Measurements from ENCODE around the gene GALNT2.

The GALNT2 gene

DNA sequence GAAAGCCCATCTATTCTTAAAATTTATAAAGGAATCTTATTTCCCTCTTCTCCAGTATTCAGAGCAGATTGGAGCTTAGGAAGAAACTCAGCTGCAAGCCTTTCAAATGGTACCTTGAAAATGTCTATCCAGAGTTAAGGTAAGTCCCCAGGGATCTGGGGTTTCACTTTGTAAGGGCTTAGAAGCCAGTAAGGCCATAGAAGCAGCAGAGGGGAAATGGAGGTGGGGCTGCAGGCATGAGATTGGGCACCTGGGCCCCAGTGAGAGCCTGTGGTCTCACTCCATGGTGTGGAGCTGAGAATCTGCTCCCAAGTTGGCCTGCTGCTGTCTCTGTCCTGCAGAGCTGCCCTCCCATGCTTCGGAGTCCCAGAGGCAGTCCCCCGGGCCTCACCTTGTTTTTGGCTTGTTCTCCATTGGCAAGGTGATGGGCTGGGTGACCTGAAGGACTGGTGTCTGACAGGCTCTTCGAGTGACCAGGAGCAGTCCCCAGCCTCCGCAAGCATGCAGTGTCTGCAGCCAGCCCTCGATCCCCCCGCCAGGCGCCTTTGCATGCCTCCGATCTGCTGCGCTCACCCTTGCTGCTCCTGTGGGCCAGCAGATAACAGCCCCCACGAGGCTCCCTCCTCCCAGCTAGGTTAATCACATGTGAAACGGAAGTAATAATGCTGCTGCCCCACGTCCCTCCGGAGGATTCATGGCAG, 196.0 kb downstream of the GALNT2 start:
- Histone ChIP-seq H3K4me3 (ENCODE audit: low read length in 2 of 2) (no peak overlapping the region), H3K9ac (ENCODE audit: low read depth in 1 of 2, low read length in 2 of 2) (no peak overlapping the region), H3K4me1 (ENCODE audit: control insufficient read depth in 2 of 2, insufficient read depth in 2 of 2, low read length in 2 of 2) (peaks cover 2 to 5% of the 10 kb centered on the region in 2 donors), H3K27ac (ENCODE audit: low read depth in 2 of 2, low read length in 2 of 2) (no peak overlapping the region), H3K36me3 (ENCODE audit: control insufficient read depth in 2 of 2, insufficient read depth in 2 of 2, low read length in 2 of 2) (peaks cover 29 to 31% of the 10 kb centered on the region in 2 donors), H3K9me3 (ENCODE audit: control insufficient read depth in 2 of 2, low read length in 2 of 2) (no peaks in the 10 kb centered on the region), H3K27me3 (ENCODE audit: control insufficient read depth in 2 of 2, insufficient read depth in 2 of 2, low read length in 2 of 2) (no peaks in the 10 kb centered on the region)

DNA sequence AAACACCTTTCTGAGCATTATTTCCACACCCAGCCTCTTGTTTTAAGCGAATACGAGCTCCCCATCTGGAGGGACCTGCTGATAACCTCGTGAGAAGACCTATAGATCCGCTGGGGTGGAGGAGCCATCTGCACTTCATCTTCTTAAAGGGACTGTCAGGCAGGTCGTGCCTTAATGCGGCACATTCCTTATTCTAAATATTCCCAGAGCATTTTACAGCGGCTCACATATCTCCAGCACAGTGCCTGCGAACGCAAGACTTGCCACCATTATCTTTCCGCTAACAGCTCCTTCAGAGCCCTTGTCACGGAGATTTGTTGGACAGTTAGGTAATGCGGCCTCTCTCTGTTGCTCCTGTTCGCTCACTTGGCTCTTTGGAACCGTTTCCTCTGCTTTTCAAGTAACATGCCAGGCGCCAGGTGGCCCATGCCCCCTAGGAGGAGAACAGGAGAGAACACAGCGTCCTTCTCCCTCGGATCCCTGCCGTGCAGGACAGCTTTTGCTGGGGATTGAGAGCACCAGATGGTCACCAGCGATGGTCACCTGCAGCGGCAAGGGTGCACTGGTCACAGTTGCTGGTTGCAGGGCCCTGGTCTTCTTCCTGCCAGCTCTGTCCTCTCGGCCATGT, 196.6 kb downstream of the GALNT2 start:
- Histone ChIP-seq H3K9ac (ENCODE audit: low read depth in 1 of 2, low read length in 2 of 2) (no peak overlapping the region), H3K36me3 (ENCODE audit: control insufficient read depth in 2 of 2, insufficient read depth in 2 of 2, low read length in 2 of 2) (peaks cover 30 to 31% of the 10 kb centered on the region in 2 donors), H3K4me1 (ENCODE audit: control insufficient read depth in 2 of 2, insufficient read depth in 2 of 2, low read length in 2 of 2) (peaks cover 7 to 11% of the 10 kb centered on the region in 2 donors), H3K9me3 (ENCODE audit: control insufficient read depth in 2 of 2, low read length in 2 of 2) (no peaks in the 10 kb centered on the region), H3K27ac (ENCODE audit: low read depth in 2 of 2, low read length in 2 of 2) (no peak overlapping the region), H3K4me3 (ENCODE audit: low read length in 2 of 2) (no peak overlapping the region), H3K27me3 (ENCODE audit: control insufficient read depth in 2 of 2, insufficient read depth in 2 of 2, low read length in 2 of 2) (no peaks in the 10 kb centered on the region)

DNA sequence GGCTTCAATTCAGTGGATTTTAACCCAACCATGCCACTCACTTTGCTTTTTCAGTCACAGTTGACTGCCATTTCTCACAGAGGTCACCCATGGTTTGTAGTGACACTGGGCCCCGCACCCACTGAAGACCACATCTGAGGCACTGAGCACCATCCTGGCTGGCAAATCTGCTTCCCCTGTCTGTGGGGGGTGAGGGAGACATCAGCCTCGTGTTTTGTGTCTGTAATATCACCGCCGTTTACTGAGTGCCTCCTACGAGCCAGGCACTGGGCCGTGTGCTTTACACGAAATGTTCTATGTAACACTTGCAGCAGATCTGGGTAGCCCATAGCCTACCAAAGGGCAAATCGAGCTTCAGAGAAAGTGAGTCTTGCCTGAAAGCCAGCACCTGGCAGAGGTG, 197.3 kb downstream of the GALNT2 start:
- Histone ChIP-seq H3K27ac (ENCODE audit: low read depth in 2 of 2, low read length in 2 of 2) (no peak overlapping the region), H3K4me3 (ENCODE audit: low read length in 2 of 2) (no peak overlapping the region), H3K9me3 (ENCODE audit: control insufficient read depth in 2 of 2, low read length in 2 of 2) (no peaks in the 10 kb centered on the region), H3K27me3 (ENCODE audit: control insufficient read depth in 2 of 2, insufficient read depth in 2 of 2, low read length in 2 of 2) (no peaks in the 10 kb centered on the region), H3K4me1 (ENCODE audit: control insufficient read depth in 2 of 2, insufficient read depth in 2 of 2, low read length in 2 of 2) (peaks cover 8 to 13% of the 10 kb centered on the region in 2 donors), H3K36me3 (ENCODE audit: control insufficient read depth in 2 of 2, insufficient read depth in 2 of 2, low read length in 2 of 2) (peaks cover 26 to 30% of the 10 kb centered on the region in 2 donors), H3K9ac (ENCODE audit: low read depth in 1 of 2, low read length in 2 of 2) (no peak overlapping the region)

DNA sequence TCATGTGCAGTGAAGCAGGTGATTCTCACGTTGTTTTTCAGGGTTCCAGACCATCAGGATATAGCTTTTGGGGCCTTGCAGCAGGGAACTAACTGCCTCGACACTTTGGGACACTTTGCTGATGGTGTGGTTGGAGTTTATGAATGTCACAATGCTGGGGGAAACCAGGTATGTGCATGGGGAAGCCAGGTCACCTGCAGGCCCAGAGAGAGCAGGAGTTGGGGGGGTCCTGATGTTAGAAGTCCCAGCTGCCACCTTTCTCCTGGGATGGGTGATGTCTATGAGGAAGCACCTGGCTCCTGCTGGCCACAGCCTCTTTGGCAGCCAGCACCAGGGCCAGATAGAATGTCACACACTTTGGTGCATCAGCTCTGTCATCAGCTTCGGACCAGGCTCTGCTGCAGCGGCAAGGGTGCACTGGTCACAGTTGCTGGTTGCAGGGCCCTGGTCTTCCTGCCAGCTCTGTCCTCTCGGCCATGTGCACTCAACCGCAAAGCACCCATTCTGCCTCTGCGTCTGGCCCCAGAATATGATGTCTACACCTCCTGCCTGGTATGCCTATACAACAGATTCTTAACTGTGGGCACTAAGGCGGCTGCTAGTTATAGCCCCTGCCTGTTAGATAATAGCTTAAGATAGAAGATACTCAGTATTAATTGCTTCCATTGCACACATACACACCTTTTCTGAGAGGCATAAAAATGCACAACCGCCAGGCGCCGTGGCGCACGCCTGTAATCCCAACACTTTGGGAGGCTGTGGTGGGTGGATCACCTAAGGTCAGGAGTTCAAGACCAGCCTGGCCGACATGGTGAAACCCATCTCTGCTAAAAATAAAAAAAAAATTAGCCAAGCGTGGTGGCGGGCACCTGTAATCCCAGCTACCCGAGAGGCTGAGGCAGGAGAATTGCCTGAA, 198.4 kb downstream of the GALNT2 start:
- no peaks in the 10 kb centered on the region for H3K9me3 ChIP-seq (ENCODE audit: control insufficient read depth in 2 of 2, low read length in 2 of 2)
- no peak overlapping the region for H3K9ac ChIP-seq (ENCODE audit: low read depth in 1 of 2, low read length in 2 of 2)
- H3K27ac ChIP-seq (ENCODE audit: low read depth in 2 of 2, low read length in 2 of 2) = no peak overlapping the region
- peaks cover 10 to 17% of the 10 kb centered on the region in 2 donors for H3K4me1 ChIP-seq (ENCODE audit: control insufficient read depth in 2 of 2, insufficient read depth in 2 of 2, low read length in 2 of 2)
- peaks cover 23 to 30% of the 10 kb centered on the region in 2 donors for H3K36me3 ChIP-seq (ENCODE audit: control insufficient read depth in 2 of 2, insufficient read depth in 2 of 2, low read length in 2 of 2)
- no peak overlapping the region for H3K4me3 ChIP-seq (ENCODE audit: low read length in 2 of 2)
- no peaks in the 10 kb centered on the region for H3K27me3 ChIP-seq (ENCODE audit: control insufficient read depth in 2 of 2, insufficient read depth in 2 of 2, low read length in 2 of 2)

DNA sequence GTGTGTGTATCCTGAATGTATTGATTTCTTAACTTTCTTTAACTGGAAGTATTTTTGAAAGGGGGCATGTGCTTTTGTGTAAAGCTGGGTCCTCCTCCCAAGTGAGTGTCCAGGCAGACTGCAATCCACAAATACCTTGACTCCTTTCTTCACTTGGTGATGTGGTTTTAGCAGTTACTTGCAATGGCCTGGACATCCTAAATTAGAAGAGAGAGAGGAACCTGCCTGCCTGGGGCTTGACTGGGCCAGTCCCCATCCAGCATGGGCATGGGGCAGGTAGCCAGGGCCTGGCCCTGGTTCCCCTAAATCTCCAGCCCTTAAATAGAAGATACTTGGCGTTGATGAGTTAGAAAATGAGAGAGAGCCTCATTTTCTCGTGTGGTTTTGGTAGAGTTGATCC, 199.4 kb downstream of the GALNT2 start:
- Histone ChIP-seq H3K9ac (ENCODE audit: low read depth in 1 of 2, low read length in 2 of 2) (no peak overlapping the region), H3K9me3 (ENCODE audit: control insufficient read depth in 2 of 2, low read length in 2 of 2) (no peaks in the 10 kb centered on the region), H3K27me3 (ENCODE audit: control insufficient read depth in 2 of 2, insufficient read depth in 2 of 2, low read length in 2 of 2) (no peaks in the 10 kb centered on the region), H3K27ac (ENCODE audit: low read depth in 2 of 2, low read length in 2 of 2) (no peak overlapping the region), H3K4me3 (ENCODE audit: low read length in 2 of 2) (no peak overlapping the region), H3K36me3 (ENCODE audit: control insufficient read depth in 2 of 2, insufficient read depth in 2 of 2, low read length in 2 of 2) (peaks cover 23 to 30% of the 10 kb centered on the region in 2 donors), H3K4me1 (ENCODE audit: control insufficient read depth in 2 of 2, insufficient read depth in 2 of 2, low read length in 2 of 2) (peaks cover 17 to 26% of the 10 kb centered on the region in 2 donors)

DNA sequence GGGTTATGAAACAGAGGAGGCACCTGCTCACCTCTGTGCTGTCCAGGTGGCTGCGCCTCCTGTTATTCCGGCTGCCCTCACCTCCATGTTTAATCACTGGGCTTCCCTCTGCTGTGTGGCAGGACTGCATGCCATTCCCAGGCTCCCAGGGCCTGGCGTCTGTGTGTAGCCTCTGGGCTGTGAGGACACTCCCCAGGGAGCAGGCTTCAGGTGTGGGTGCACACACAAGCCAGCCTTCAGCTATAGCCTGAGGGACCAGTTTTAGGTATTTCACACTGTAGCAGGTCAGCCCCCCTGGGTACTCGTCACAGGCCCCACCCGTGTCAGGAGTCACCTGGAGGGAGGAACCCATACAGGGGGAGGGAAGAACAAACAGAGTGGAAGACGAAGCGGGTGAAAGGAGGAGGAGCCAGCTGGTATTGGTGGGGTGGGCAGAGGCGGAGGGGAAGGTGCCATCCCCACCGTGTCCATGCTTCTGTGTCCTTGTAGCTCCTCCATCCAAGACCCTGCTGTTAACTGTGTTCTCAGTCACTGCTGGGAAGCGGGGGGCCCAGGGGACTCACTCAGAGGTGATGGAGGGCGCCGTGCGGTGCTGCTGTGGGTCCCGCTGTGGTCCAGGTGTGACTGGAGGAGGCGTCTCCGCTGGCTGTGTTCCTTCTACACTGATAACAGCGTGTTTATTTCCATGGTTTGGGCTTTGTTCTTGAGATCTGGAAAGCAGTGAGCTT, 200.5 kb downstream of the GALNT2 start:
- H3K27ac ChIP-seq (ENCODE audit: low read depth in 2 of 2, low read length in 2 of 2) = peak overlapping the region; percentile 85 to 87
- peaks cover 17 to 26% of the 10 kb centered on the region in 2 donors for H3K4me1 ChIP-seq (ENCODE audit: control insufficient read depth in 2 of 2, insufficient read depth in 2 of 2, low read length in 2 of 2)

DNA sequence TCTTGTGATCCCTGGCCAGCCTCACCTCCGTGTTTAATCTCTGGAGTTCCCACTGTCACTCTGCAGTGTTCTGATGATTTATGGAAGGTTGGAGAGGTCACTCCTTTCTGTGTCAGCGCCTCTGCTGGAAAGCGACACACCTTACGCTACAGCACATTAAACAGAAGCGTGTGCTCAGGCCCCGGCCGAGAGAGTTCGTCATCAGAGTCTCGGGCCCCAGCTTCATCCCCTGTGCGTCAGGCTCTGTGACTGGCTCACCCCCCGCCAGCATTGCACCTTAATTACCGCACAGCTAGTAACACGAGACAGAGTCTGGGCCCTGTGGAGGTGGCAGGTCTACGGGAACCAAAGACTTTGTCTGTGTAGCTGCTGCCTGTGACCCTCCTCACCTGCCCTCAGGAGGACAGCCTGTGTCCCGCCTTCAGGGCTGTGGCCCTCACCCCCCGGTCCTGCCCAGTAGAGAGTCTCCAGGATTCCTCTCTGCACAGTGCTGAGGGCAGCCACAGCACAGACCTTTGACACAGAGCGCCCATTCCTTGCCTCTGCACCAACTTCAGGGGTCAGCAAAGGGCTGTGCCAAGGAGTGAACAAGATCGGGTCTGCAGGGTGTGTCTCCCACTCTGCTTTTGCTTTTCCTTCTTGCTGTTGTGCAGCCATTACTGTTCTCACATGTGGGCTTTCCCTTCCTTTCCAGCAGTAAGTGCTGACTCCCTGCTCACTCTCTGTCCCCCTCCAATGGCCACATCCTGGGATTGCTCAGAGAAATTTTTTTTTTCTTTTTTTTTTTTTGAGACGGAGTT, 201.5 kb downstream of the GALNT2 start:
- Histone ChIP-seq H3K4me3 (ENCODE audit: low read length in 2 of 2) (peak overlapping the region; percentile 46 to 48), H3K4me1 (ENCODE audit: control insufficient read depth in 2 of 2, insufficient read depth in 2 of 2, low read length in 2 of 2) (peaks cover 17 to 26% of the 10 kb centered on the region in 2 donors), H3K9ac (ENCODE audit: low read depth in 1 of 2, low read length in 2 of 2) (peak overlapping the region; percentile 58 to 67), H3K9me3 (ENCODE audit: control insufficient read depth in 2 of 2, low read length in 2 of 2) (no peaks in the 10 kb centered on the region), H3K27me3 (ENCODE audit: control insufficient read depth in 2 of 2, insufficient read depth in 2 of 2, low read length in 2 of 2) (no peaks in the 10 kb centered on the region), H3K36me3 (ENCODE audit: control insufficient read depth in 2 of 2, insufficient read depth in 2 of 2, low read length in 2 of 2) (peaks cover 15 to 22% of the 10 kb centered on the region in 2 donors), H3K27ac (ENCODE audit: low read depth in 2 of 2, low read length in 2 of 2) (peak overlapping the region; percentile 85 to 87)

More for the DNA sequence above, 200.5 kb downstream of the GALNT2 start:
- no peak overlapping the region for H3K4me3 ChIP-seq (ENCODE audit: low read length in 2 of 2)
- H3K36me3 ChIP-seq (ENCODE audit: control insufficient read depth in 2 of 2, insufficient read depth in 2 of 2, low read length in 2 of 2) = peaks cover 20 to 30% of the 10 kb centered on the region in 2 donors
- no peaks in the 10 kb centered on the region for H3K27me3 ChIP-seq (ENCODE audit: control insufficient read depth in 2 of 2, insufficient read depth in 2 of 2, low read length in 2 of 2)
- peak overlapping the region in 1 of 2 donors; percentile 26 for H3K9ac ChIP-seq (ENCODE audit: low read depth in 1 of 2, low read length in 2 of 2)
- no peaks in the 10 kb centered on the region for H3K9me3 ChIP-seq (ENCODE audit: control insufficient read depth in 2 of 2, low read length in 2 of 2)

DNA sequence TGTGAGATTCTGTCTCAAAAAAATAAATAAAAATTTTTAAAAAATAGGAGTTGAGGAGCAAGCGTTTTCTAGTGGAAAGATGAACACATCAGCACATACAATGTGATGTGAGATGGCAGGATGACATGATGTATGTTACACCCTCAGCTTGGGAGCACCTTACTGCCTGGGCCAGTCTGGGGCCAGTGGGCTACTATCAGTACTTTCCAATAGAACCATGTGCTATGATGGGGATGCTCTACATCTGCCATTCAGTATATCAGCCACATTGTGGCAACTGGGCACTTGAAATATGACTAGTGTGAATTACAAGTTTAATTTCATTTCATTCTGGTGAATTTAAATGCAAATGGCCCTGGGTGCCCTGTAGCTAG, 203.1 kb downstream of the GALNT2 start:
- Histone ChIP-seq H3K36me3 (ENCODE audit: control insufficient read depth in 2 of 2, insufficient read depth in 2 of 2, low read length in 2 of 2) (peaks cover 8 to 13% of the 10 kb centered on the region in 2 donors), H3K27ac (ENCODE audit: low read depth in 2 of 2, low read length in 2 of 2) (peak overlapping the region in 1 of 2 donors; percentile 10), H3K27me3 (ENCODE audit: control insufficient read depth in 2 of 2, insufficient read depth in 2 of 2, low read length in 2 of 2) (no peaks in the 10 kb centered on the region), H3K9ac (ENCODE audit: low read depth in 1 of 2, low read length in 2 of 2) (no peak overlapping the region), H3K9me3 (ENCODE audit: control insufficient read depth in 2 of 2, low read length in 2 of 2) (no peaks in the 10 kb centered on the region), H3K4me3 (ENCODE audit: low read length in 2 of 2) (no peak overlapping the region), H3K4me1 (ENCODE audit: control insufficient read depth in 2 of 2, insufficient read depth in 2 of 2, low read length in 2 of 2) (peaks cover 17 to 26% of the 10 kb centered on the region in 2 donors)
